HFF-Myc (cell line): ENCODE data around the gene RTL5.
A peak's percentile ranks its signal among the peaks of the same experiment; 100 is the strongest.

ENCODE experiments used
- DNase-seq: peaks from one replicate; pipeline ENCODE4 v3.0.0-alpha.2; 2011; ENCODE audit warnings: low read depth; ENCODE audit errors: extremely low read depth
- H3K4me3 ChIP-seq: replicated peaks from 2 replicates; pipeline ENCODE4 v1.5.1; 2011; ENCODE audit warnings: low read depth, mild to moderate bottlenecking, control low read depth, low read length
- TF ChIP-seq, protein P1 (sequence below): IDR thresholded peaks from 2 replicates; pipeline ENCODE4 v1.5.1; 2012; ENCODE audit warnings: mild to moderate bottlenecking, low read depth, low read length, control low read depth; ENCODE audit errors: missing control alignments

RTL5 gene

DNA sequence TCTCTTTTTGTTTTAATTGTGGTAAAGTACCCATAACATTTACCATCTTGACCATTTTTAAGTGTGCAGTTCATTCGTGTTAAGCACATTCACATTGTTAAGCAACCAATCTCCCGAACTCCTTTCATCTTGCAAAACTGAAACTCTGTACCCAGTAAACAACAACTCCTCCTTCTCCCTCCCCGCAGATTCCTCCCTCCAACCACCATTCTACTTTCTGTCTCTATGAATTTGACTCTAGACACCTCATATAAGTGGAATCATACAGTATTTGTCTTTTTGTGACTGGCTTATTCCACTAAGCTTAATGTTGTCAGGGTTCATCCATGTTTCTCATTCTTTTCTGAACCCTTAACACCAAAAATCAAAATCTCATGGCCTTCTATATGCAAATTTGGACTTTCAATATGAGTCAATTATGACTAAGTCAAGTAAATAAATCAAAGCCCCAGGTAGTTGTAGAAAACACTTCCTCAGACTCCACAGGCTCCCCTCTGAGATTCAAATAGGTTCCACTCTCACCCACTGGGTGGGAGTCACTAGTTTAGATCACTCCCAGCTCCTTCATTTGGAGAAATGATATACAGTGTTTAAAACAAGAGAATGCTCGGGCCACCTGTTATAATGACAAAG, 9.8 kb upstream of the RTL5 start:
- TF ChIP-seq, protein P1, sequence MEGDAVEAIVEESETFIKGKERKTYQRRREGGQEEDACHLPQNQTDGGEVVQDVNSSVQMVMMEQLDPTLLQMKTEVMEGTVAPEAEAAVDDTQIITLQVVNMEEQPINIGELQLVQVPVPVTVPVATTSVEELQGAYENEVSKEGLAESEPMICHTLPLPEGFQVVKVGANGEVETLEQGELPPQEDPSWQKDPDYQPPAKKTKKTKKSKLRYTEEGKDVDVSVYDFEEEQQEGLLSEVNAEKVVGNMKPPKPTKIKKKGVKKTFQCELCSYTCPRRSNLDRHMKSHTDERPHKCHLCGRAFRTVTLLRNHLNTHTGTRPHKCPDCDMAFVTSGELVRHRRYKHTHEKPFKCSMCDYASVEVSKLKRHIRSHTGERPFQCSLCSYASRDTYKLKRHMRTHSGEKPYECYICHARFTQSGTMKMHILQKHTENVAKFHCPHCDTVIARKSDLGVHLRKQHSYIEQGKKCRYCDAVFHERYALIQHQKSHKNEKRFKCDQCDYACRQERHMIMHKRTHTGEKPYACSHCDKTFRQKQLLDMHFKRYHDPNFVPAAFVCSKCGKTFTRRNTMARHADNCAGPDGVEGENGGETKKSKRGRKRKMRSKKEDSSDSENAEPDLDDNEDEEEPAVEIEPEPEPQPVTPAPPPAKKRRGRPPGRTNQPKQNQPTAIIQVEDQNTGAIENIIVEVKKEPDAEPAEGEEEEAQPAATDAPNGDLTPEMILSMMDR, result no peak
- H3K4me3 ChIP-seq, result no peak overlapping the region
- DNase-seq, result no peak

DNA sequence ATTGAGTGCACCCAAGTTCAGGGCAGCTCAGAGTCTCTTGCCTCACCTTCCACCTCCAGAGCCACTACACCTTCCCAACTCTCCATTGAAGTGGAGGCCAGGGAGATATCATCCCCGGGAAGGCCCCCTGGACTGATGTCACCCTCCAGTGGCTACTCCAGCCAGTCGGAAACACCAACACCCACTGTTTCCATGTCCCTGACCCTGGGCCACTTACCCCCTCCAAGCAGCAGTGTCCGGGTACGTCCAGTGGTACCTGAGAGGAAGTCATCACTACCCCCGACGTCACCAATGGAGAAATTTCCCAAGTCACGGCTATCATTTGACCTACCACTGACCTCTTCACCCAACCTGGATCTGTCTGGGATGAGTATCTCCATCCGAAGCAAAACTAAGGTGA, 7.8 kb upstream of the RTL5 start:
- TF ChIP-seq, protein P1, result no peak
- DNase-seq, result no peak
- no peak overlapping the region for H3K4me3 ChIP-seq

DNA sequence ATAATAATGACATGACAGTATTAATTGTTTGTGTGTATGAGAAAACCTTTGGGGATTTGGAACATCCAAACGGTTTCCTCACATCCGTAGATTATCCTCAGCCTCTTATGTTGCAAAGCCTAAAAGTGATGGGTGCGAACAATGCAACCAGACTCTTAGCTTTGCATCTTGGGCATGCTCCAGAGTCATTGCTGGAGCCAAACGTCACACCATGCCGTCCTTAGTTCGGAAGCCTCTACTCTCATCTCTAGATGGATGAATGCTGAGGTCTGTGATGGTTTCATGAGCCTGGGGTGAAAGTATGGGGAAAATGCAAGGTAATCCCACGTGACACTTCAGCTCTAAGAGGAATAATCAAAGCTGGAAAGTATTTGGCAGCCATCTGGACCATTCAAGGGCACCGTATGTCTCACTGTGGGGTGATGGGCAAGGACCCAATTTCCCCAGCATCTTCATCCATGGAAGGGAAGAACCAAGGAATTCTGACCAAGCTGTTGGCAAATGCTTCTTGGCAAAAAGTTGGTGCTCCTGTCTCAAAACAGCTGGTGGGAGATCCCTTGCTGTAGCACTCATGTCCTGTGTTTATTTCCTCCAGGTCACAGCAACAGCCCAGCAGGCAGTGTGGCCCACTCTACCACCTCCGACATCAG, 6.3 kb upstream of the RTL5 start:
- DNase-seq, result no peak
- TF ChIP-seq, protein P1, result no peak
- no peak overlapping the region for H3K4me3 ChIP-seq

DNA sequence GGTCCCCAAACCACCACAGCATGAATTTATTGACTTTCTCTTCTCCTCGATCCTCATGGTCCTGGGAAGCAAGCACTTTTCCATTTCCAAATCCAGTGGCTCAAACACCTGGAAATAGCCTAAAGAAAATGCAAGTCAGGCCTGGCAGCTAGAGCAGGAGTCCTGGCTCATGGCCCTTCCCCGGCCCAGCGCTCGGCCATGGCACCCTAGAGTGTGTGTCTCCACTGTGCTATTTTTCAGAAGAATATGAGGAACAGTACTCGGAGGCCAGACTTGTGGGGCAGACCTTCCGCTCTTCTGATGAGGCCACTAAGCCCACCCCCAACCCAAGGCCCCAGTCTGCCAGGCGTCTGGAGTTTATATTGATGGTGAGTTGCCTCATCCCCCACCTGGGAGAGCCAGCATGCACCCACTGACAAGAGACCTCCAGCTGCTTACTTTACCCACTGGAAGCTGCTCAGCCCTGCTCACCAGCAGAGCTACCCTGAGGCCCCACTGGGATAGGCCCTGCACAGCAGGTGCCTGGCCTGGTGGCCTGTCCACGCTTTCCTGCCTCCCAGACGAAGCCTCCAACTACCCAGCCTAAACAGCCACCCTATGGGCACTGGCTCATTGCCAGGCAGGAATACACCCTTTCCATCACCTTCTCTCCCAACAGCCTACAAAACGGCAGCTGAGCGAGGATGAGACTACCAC, 2.3 kb upstream of the RTL5 start:
- no peak for DNase-seq
- TF ChIP-seq, protein P1, result no peak
- H3K4me3 ChIP-seq, result no peak overlapping the region

DNA sequence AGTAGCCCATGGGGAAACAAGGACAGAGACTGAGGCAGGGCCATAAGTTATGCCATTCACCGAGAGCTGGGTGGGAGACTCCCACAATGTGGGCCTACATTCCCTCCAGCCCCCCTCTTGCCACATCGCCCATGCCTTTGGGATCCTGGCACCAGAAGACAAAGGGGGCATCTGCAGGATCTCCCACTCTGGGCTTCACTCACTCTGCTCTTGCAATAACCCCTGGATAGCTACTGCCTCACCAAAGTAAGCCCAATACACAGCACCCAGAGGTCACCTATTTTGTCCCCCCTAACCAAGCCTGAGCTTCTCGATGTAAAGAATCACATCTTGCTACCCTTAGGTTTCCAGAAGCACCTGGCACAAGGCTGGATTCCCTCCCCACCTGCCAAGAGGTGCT, 741 bp upstream of the RTL5 start:
- peak overlapping the region; percentile 28; the same call in 1 of the 2 replicates for H3K4me3 ChIP-seq
- TF ChIP-seq, protein P1, result no peak
- no peak for DNase-seq

DNA sequence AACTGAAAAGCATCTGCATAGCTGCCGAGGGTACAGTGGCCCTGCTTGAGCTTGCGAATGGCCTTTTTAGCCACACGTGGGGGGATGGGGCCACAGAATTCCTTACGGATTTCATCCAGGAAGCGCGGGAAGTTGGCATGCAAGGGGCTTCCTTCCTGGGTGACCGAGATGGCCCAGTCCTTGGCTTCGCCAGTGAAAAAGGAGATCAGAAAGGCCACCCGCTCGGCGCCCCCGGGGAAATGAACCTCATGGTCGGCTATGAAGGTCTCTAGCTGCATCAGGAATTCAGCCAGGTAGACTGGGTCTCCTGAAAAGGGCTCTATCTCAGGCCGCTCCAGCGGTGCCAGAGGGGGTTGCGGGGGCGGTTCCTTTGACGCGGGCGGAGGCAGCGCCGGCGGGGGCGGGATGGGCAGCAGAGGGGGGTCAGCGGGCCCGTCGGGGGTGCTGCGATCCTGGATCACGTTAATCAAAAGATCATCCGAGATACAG, 909 bp downstream of the RTL5 start:
- peak overlapping the region; percentile 44 for H3K4me3 ChIP-seq
- no peak for DNase-seq
- TF ChIP-seq, protein P1, result no peak
